Measurements from ENCODE around the gene CACHD1. TPM values are rescaled to one million over a fixed set of nuclear protein-coding genes. Genes with fewer than 3 reads are reported as not detected.

The CACHD1 gene
- polyA plus RNA-seq, 1 of the 3 experiments (the other 2 are of a cell fraction) = 2.2 TPM

DNA sequence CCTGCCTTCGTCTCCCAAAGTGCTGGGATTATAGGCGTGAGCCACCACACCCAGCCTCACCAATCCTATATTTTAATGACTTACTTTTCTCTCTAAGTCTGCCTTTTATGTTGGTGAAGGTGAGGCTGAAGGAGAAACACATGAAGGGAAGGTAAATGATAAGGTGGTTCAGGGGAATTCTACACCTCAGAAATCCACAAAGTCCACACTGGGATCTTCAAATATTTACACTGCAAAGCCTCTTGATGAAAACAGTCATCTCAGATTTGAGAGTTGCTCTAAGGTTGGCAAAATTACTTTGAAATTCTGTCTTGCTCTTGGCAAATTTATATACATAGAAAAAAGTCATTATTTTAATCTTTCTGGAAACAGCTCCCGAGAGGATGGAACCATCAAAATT lies 42.0 kb upstream of the CACHD1 start:
- Histone ChIP-seq H3K36me3 (replicated peaks in 1 of 2; ENCODE audit: control insufficient read depth in 1 of 2, insufficient read depth in 2 of 2, low read length in 1 of 2) (no peaks in the 10 kb centered on the region), H3K9me2 (no peaks in the 10 kb centered on the region), H4K20me1 (ENCODE audit: insufficient read depth) (no peaks in the 10 kb centered on the region), H3K27ac (ENCODE audit: low read depth in 2 of 2, low read length in 1 of 2) (no peak overlapping the region), H3K4me2 (no peak overlapping the region), H3K9me3 (no peaks in the 10 kb centered on the region), H2AFZ (ENCODE audit: low read depth) (no peak overlapping the region), H3K79me2 (ENCODE audit: insufficient read depth) (no peaks in the 10 kb centered on the region), H3F3A (replicated peaks; ENCODE audit: insufficient read depth) (no peaks in the 10 kb centered on the region), H3K4me1 (ENCODE audit: control insufficient read depth in 1 of 2, insufficient read depth in 2 of 2, low read depth in 1 of 2, low read length in 1 of 2) (no peaks in the 10 kb centered on the region), H3K9ac (no peak overlapping the region), H3K4me3 (ENCODE audit: low read depth in 2 of 2, low read length in 1 of 2) (no peak overlapping the region), H3K27me3 (ENCODE audit: insufficient read depth) (no peaks in the 10 kb centered on the region)
- POLR2A ChIA-PET = no interaction called here
- DNase-seq = no peak
- CTCF ChIA-PET = no interaction called here
- WGBS (ENCODE audit: low lambda C conversion rate) = 50% methylated on average over 3 of the region's 3 CpGs
- TF ChIP-seq, protein P1, sequence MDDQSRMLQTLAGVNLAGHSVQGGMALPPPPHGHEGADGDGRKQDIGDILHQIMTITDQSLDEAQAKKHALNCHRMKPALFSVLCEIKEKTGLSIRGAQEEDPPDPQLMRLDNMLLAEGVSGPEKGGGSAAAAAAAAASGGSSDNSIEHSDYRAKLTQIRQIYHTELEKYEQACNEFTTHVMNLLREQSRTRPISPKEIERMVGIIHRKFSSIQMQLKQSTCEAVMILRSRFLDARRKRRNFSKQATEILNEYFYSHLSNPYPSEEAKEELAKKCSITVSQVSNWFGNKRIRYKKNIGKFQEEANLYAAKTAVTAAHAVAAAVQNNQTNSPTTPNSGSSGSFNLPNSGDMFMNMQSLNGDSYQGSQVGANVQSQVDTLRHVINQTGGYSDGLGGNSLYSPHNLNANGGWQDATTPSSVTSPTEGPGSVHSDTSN (IDR thresholded peaks at IDR 0.05) = no peak
- no peak for TF ChIP-seq RCOR1 (IDR thresholded peaks at IDR 0.05; ENCODE audit: low read length)
- no peak for TF ChIP-seq ZBTB33 (IDR thresholded peaks at IDR 0.05; ENCODE audit: borderline replicate concordance, low read depth)

DNA sequence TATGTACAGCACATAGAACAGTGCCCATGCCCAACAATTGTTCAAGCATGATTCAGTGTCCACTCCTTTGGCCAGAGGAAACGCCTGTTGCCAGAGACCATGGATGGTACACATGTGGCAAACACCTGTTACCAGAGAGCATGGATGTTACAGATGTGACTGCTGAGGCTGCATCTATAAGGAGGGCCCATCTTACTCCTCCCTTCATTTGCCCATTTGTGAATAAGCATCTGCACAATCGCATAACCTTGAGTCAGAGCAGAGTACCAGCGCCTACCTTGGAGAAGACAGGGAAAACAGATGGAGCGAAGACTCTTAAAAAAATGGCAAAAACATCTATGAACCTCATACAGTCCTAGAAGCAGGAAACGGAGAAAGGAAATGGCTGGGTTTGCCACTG lies 36.6 kb upstream of the CACHD1 start:
- H3K4me1 ChIP-seq (ENCODE audit: control insufficient read depth in 1 of 2, insufficient read depth in 2 of 2, low read depth in 1 of 2, low read length in 1 of 2) = no peaks in the 10 kb centered on the region; a peak in 1 of 4 replicates
- H3K27ac ChIP-seq (ENCODE audit: low read depth in 2 of 2, low read length in 1 of 2) = no peak overlapping the region
- H3K27me3 ChIP-seq (ENCODE audit: insufficient read depth) = no peaks in the 10 kb centered on the region
- H4K20me1 ChIP-seq (ENCODE audit: insufficient read depth) = no peaks in the 10 kb centered on the region
- H3K36me3 ChIP-seq (replicated peaks in 1 of 2; ENCODE audit: control insufficient read depth in 1 of 2, insufficient read depth in 2 of 2, low read length in 1 of 2) = no peaks in the 10 kb centered on the region
- TF ChIP-seq USF2 (IDR thresholded peaks at IDR 0.05; ENCODE audit: borderline replicate concordance, low read depth, low read length) = no peak
- TF ChIP-seq RFX5 (IDR thresholded peaks at IDR 0.05; ENCODE audit: low read length) = no peak
- no peak for TF ChIP-seq TCF12 (IDR thresholded peaks at IDR 0.05)
- TF ChIP-seq FOXM1 (IDR thresholded peaks at IDR 0.05; ENCODE audit: low read depth) = no peak
- no peak for TF ChIP-seq RAD21 (IDR thresholded peaks at IDR 0.05; ENCODE audit: low read length)
- no peak for TF ChIP-seq SIN3A (IDR thresholded peaks at IDR 0.05; ENCODE audit: borderline replicate concordance, low read depth, low read length)
- no peak for TF ChIP-seq CHD2 (IDR thresholded peaks at IDR 0.05; ENCODE audit: low read length, partially characterized antibody)
- no peak for TF ChIP-seq RCOR1 (IDR thresholded peaks at IDR 0.05; ENCODE audit: low read length)
- TF ChIP-seq, protein P1 (IDR thresholded peaks at IDR 0.05) = no peak
- TF ChIP-seq FOSL2 (IDR thresholded peaks at IDR 0.05; ENCODE audit: borderline replicate concordance, low read depth) = no peak
- TF ChIP-seq GABPA (IDR thresholded peaks at IDR 0.05; ENCODE audit: low read depth) = no peak
- TF ChIP-seq MAX (IDR thresholded peaks at IDR 0.05; ENCODE audit: low read depth) = no peak
- TF ChIP-seq RXRA (IDR thresholded peaks at IDR 0.05; ENCODE audit: borderline replicate concordance, low read depth) = no peak
- TF ChIP-seq YY1 (IDR thresholded peaks at IDR 0.05; ENCODE audit: low read depth) = no peak
- TF ChIP-seq ELF1 (IDR thresholded peaks at IDR 0.05) = no peak
- TF ChIP-seq TEAD4 (IDR thresholded peaks at IDR 0.05; ENCODE audit: borderline replicate concordance, insufficient read depth) = no peak
- TF ChIP-seq, protein P2, sequence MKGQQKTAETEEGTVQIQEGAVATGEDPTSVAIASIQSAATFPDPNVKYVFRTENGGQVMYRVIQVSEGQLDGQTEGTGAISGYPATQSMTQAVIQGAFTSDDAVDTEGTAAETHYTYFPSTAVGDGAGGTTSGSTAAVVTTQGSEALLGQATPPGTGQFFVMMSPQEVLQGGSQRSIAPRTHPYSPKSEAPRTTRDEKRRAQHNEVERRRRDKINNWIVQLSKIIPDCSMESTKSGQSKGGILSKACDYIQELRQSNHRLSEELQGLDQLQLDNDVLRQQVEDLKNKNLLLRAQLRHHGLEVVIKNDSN (IDR thresholded peaks at IDR 0.05; ENCODE audit: borderline replicate concordance, low read depth) = no peak
- TF ChIP-seq SMC3 (IDR thresholded peaks at IDR 0.05; ENCODE audit: low read depth, low read length) = no peak
- H3K4me2 ChIP-seq = no peak overlapping the region
- H2AFZ ChIP-seq (ENCODE audit: low read depth) = no peak overlapping the region
- H3K79me2 ChIP-seq (ENCODE audit: insufficient read depth) = no peaks in the 10 kb centered on the region
- DNase-seq = peak; percentile 15
- no peaks in the 10 kb centered on the region for H3K9me2 ChIP-seq
- ChIA-PET POLR2A (no interaction called here), CTCF (no interaction called here)
- WGBS (ENCODE audit: low lambda C conversion rate) = 78% methylated on average over 5 of the region's 5 CpGs
- H3K9ac ChIP-seq = no peak overlapping the region
- H3K4me3 ChIP-seq (ENCODE audit: low read depth in 2 of 2, low read length in 1 of 2) = no peak overlapping the region
- H3K9me3 ChIP-seq = no peaks in the 10 kb centered on the region
- no peaks in the 10 kb centered on the region for H3F3A ChIP-seq (replicated peaks; ENCODE audit: insufficient read depth)
